H1 (cell line): ENCODE data around the gene NMUR1.

Source experiments
- BACH1 ChIP-seq: IDR thresholded peaks from 2 replicates; pipeline ENCODE4 v1.6.1; 2012; ENCODE audit warnings: low read length, improper control_type of control experiment
- BCL11A ChIP-seq, 2 experiments: IDR thresholded peaks; one replicate each; pipeline ENCODE4 v1.6.1; 2011; ENCODE audit warnings: low read depth in 2 of 2, low read length in 2 of 2, mild to moderate bottlenecking in 2 of 2
- CHD2 ChIP-seq: IDR thresholded peaks from 2 replicates; pipeline ENCODE4 v1.6.1; 2012; ENCODE audit warnings: low read length, improper control_type of control experiment
- CTCF ChIP-seq, 3 experiments: IDR thresholded peaks; 1 replicate in 2 of 3; 2 replicates in 1 of 3; pipeline versions ENCODE4 v1.5.1 to v1.6.1; 2011; ENCODE audit warnings: low read length in 3 of 3, mild to moderate bottlenecking in 3 of 3, inconsistent platforms in 2 of 3, low read depth in 1 of 3, moderate library complexity in 1 of 3; ENCODE audit not compliant: insufficient read depth in 1 of 3; ENCODE audit errors: control extremely low read depth in 1 of 3
- E2F6 ChIP-seq: IDR thresholded peaks from 2 replicates; pipeline ENCODE4 v1.6.1; 2012; ENCODE audit warnings: inconsistent platforms
- EZH2 ChIP-seq: fragments of 200-600 bp; sonication (generic); IDR thresholded peaks from 2 replicates; pipeline ENCODE4 v1.7.1; 2012; ENCODE audit warnings: low read depth, mild to moderate bottlenecking, moderate library complexity, low read length, inconsistent platforms; ENCODE audit not compliant: severe bottlenecking
- HDAC6 ChIP-seq: IDR thresholded peaks from one replicate; pipeline ENCODE4 v1.7.1; 2012; ENCODE audit warnings: low read depth, mild to moderate bottlenecking, inconsistent platforms, low read length, moderate library complexity
- JUND ChIP-seq: IDR thresholded peaks from 2 replicates; pipeline ENCODE4 v1.6.1; 2011; ENCODE audit warnings: mild to moderate bottlenecking, improper control_type of control experiment, low read length
- MAX ChIP-seq: IDR thresholded peaks from 2 replicates; pipeline ENCODE4 v1.6.1; 2012; ENCODE audit warnings: inconsistent platforms
- POLR2A ChIP-seq, 2 experiments: IDR thresholded peaks; 1 replicate in 1 of 2; 2 replicates in 1 of 2; pipeline ENCODE4 v1.6.1; 2011; ENCODE audit warnings: low read depth in 2 of 2, low read length in 2 of 2, mild to moderate bottlenecking in 2 of 2; ENCODE audit errors: control extremely low read depth in 1 of 2
- POLR2AphosphoS5 ChIP-seq: IDR thresholded peaks from 2 replicates; pipeline ENCODE4 v1.6.1; 2011; ENCODE audit warnings: low read depth, low read length
- RAD21 ChIP-seq, 2 experiments: IDR thresholded peaks in 1 of 2; conservative IDR thresholded peaks in 1 of 2; 2 replicates each; pipeline ENCODE4 v1.6.1; 2011; ENCODE audit warnings: low read depth in 2 of 2, low read length in 2 of 2, improper control_type of control experiment in 1 of 2, inconsistent platforms in 1 of 2, mild to moderate bottlenecking in 1 of 2, moderate library complexity in 1 of 2
- RXRA ChIP-seq: IDR thresholded peaks from 2 replicates; pipeline ENCODE4 v1.6.1; 2011; ENCODE audit warnings: low read depth, mild to moderate bottlenecking, low read length, moderate library complexity; ENCODE audit not compliant: insufficient read depth
- SP4 ChIP-seq: IDR thresholded peaks from 2 replicates; pipeline ENCODE4 v1.6.1; 2012; ENCODE audit warnings: low read length, inconsistent platforms

- TF ChIP-seq CHD2 (no peak), E2F6 (no peak), CTCF (IDR thresholded peaks at IDR 0.05; ENCODE audit: control extremely low read depth in 1 of 3, insufficient read depth in 1 of 3, low read depth in 1 of 3, low read length in 3 of 3) (no peak), RXRA (no peak), SP4 (no peak), MAX (no peak), JUND (no peak), POLR2A (IDR thresholded peaks at IDR 0.05; ENCODE audit: control extremely low read depth in 1 of 2, low read depth in 2 of 2, low read length in 2 of 2) (no peak), RAD21 (IDR thresholded peaks at IDR 0.05 in 1 of 2, conservative IDR thresholded peaks at IDR 0.05 in 1 of 2; ENCODE audit: low read depth in 2 of 2, low read length in 2 of 2) (no peak), BCL11A (IDR thresholded peaks at IDR 0.05; ENCODE audit: low read depth in 2 of 2, low read length in 2 of 2) (no peak), BACH1 (no peak), EZH2 (no peak), HDAC6 (no peak), POLR2AphosphoS5 (no peak)
These were observed 11.5 kb downstream of the NMUR1 start for GRCh38 chr2:231518771-231519170.
